H1 (cell line): Measurements from ENCODE around the gene SLIT2. TPM values are rescaled to one million over a fixed set of nuclear protein-coding genes. Genes with fewer than 3 reads are reported as not detected.

Experiments
- CTCF ChIA-PET: fragments of 300-600 bp; sonication (Branson Sonifier 250); formaldehyde crosslinking; loops from one replicate; lab custom pipeline; 2021; ENCODE audit not compliant: partially characterized antibody; lab: Charles Lee
- POLR2A ChIA-PET: fragments of 300-600 bp; sonication (Branson Sonifier 250); formaldehyde crosslinking; loops from one replicate; lab custom pipeline; 2021; ENCODE audit warnings: inconsistent platforms; ENCODE audit not compliant: partially characterized antibody; lab: Charles Lee
- DNase-seq, 2 experiments: peaks; one replicate each; pipeline versions ENCODE4 v3.0.0 to v3.0.0-alpha.2; 2010 to 2022; ENCODE audit warnings: low spot score in 2 of 2, low read depth in 1 of 2, mixed read lengths in 1 of 2
- FAIRE-seq: peaks from 2 replicates; lab custom pipeline; 2011; peaks lifted over from hg19 to GRCh38; lab: Jason Lieb, UNC
- H2AFZ ChIP-seq: 2 replicates; pipeline ENCODE4 v1.8.1; 2012; ENCODE audit warnings: low read length, inconsistent platforms
- H2AK5ac ChIP-seq: 2 replicates; pipeline ENCODE4 v1.6.1; 2013; ENCODE audit warnings: low read depth, low read length
- H2BK120ac ChIP-seq: replicated peaks from 2 replicates; pipeline ENCODE3; 2013; ENCODE audit warnings: low read depth, low read length, inconsistent platforms
- H2BK12ac ChIP-seq: 2 replicates; pipeline ENCODE4 v1.6.1; 2013; ENCODE audit warnings: low read depth, low read length
- H2BK15ac ChIP-seq: 2 replicates; pipeline ENCODE4 v1.6.1; 2013; ENCODE audit warnings: low read length
- H2BK20ac ChIP-seq: 2 replicates; pipeline ENCODE4 v1.6.1; 2013; ENCODE audit warnings: low read length
- H2BK5ac ChIP-seq: 2 replicates; pipeline ENCODE4 v1.6.1; 2013; ENCODE audit warnings: low read depth, low read length
- H3K14ac ChIP-seq: 2 replicates; pipeline ENCODE4 v1.6.1; 2013; ENCODE audit warnings: inconsistent platforms; ENCODE audit not compliant: insufficient read length
- H3K18ac ChIP-seq: 2 replicates; pipeline ENCODE4 v1.6.1; 2013; ENCODE audit warnings: low read length; ENCODE audit errors: extremely low read depth
- H3K23ac ChIP-seq: 2 replicates; pipeline ENCODE4 v1.6.1; 2013; ENCODE audit warnings: inconsistent platforms; ENCODE audit not compliant: insufficient read length
- H3K23me2 ChIP-seq: 2 replicates; pipeline ENCODE4 v1.6.1; 2013; ENCODE audit warnings: low read depth, low read length
- H3K27ac ChIP-seq: 2 replicates; pipeline ENCODE4 v1.6.1; 2011; ENCODE audit warnings: low read depth, low read length, inconsistent platforms
- H3K27me3 ChIP-seq, 4 experiments: replicated peaks in 1 of 4; 1 replicate in 1 of 4; 2 replicates in 3 of 4; pipeline versions ENCODE4 v1.6.1 to v1.8.1; 2011 to 2013; ENCODE audit warnings: low read length in 3 of 4, mild to moderate bottlenecking in 3 of 4, inconsistent platforms in 2 of 4, mixed read lengths in 2 of 4, moderate library complexity in 1 of 4; ENCODE audit not compliant: control insufficient read depth in 3 of 4, insufficient read depth in 3 of 4; ENCODE audit errors: extremely low read depth in 1 of 4
- H3K36me3 ChIP-seq, 4 experiments: 2 replicates each; pipeline versions ENCODE4 v1.6.1 to v1.8.1; 2011 to 2013; ENCODE audit warnings: mild to moderate bottlenecking in 4 of 4, low read length in 3 of 4, moderate library complexity in 2 of 4, control low read depth in 1 of 4, inconsistent platforms in 1 of 4; ENCODE audit not compliant: insufficient read depth in 4 of 4, control insufficient read depth in 2 of 4
- H3K4ac ChIP-seq: replicated peaks from 2 replicates; pipeline ENCODE3; 2013; ENCODE audit warnings: low read length, low read depth, mixed read lengths, inconsistent platforms; ENCODE audit not compliant: insufficient read length
- H3K4me1 ChIP-seq, 4 experiments: replicated peaks in 1 of 4; 1 replicate in 1 of 4; 2 replicates in 3 of 4; pipeline versions ENCODE4 v1.6.1 to v1.8.1; 2011 to 2013; ENCODE audit warnings: low read length in 3 of 4, inconsistent platforms in 2 of 4, mixed read lengths in 1 of 4; ENCODE audit not compliant: insufficient read depth in 4 of 4, control insufficient read depth in 3 of 4
- H3K4me2 ChIP-seq, 2 experiments: 2 replicates each; pipeline versions ENCODE4 v1.6.1 to v1.8.1; 2011 to 2013; ENCODE audit warnings: low read depth in 2 of 2, low read length in 2 of 2, control low read depth in 1 of 2, inconsistent platforms in 1 of 2, mild to moderate bottlenecking in 1 of 2; ENCODE audit not compliant: insufficient read depth in 1 of 2
- H3K4me3 ChIP-seq, 4 experiments: fragments of 200-600, 300-600 bp in 1 of 4; sonication (generic), shearing (Covaris generic), sonication (Bioruptor Twin) in 1 of 4; 2 replicates each; pipeline versions ENCODE4 v1.5.1 to v1.8.1; 2011 to 2016; ENCODE audit warnings: low read length in 4 of 4, low read depth in 3 of 4, control low read depth in 2 of 4, inconsistent platforms in 2 of 4, mild to moderate bottlenecking in 2 of 4, mixed read lengths in 1 of 4, moderate library complexity in 1 of 4; ENCODE audit not compliant: insufficient read depth in 2 of 4; ENCODE audit errors: extremely low read depth in 1 of 4
- H3K56ac ChIP-seq: replicated peaks from 2 replicates; pipeline ENCODE3; 2013; ENCODE audit warnings: low read depth, mild to moderate bottlenecking, mixed read lengths, low read length, inconsistent platforms; ENCODE audit not compliant: insufficient read length
- H3K79me1 ChIP-seq: 2 replicates; pipeline ENCODE4 v1.6.1; 2013; ENCODE audit warnings: low read depth, low read length, control low read depth
- H3K79me2 ChIP-seq, 2 experiments: 2 replicates each; pipeline versions ENCODE4 v1.6.1 to v1.8.1; 2012 to 2013; ENCODE audit warnings: low read length in 2 of 2, mild to moderate bottlenecking in 2 of 2, inconsistent platforms in 1 of 2; ENCODE audit not compliant: insufficient read depth in 2 of 2, control insufficient read depth in 1 of 2
- H3K9ac ChIP-seq, 4 experiments: replicated peaks in 1 of 4; 1 replicate in 1 of 4; 2 replicates in 3 of 4; pipeline versions ENCODE4 v1.6.1 to v1.8.1; 2011 to 2013; ENCODE audit warnings: low read depth in 3 of 4, low read length in 3 of 4, control low read depth in 2 of 4, mild to moderate bottlenecking in 2 of 4, moderate library complexity in 2 of 4, inconsistent platforms in 1 of 4; ENCODE audit errors: extremely low read depth in 1 of 4
- H3K9me3 ChIP-seq, 2 experiments: 2 replicates each; pipeline versions ENCODE4 v1.6.1 to v1.8.1; 2012 to 2013; ENCODE audit warnings: mild to moderate bottlenecking in 2 of 2, moderate library complexity in 2 of 2, control low read depth in 1 of 2, inconsistent platforms in 1 of 2, low read depth in 1 of 2, low read length in 1 of 2, mixed read lengths in 1 of 2; ENCODE audit not compliant: insufficient read depth in 2 of 2
- H4K20me1 ChIP-seq, 2 experiments: replicated peaks in 1 of 2; 2 replicates each; pipeline versions ENCODE3 to v1.8.1; 2011 to 2013; ENCODE audit warnings: inconsistent platforms in 2 of 2, low read length in 2 of 2, mild to moderate bottlenecking in 1 of 2; ENCODE audit not compliant: insufficient read depth in 2 of 2, control insufficient read depth in 1 of 2
- H4K5ac ChIP-seq: 2 replicates; pipeline ENCODE4 v1.6.1; 2013; ENCODE audit warnings: low read length, low read depth, mixed read lengths, inconsistent platforms; ENCODE audit not compliant: insufficient read length
- H4K8ac ChIP-seq: 2 replicates; pipeline ENCODE4 v1.8.0; 2013; ENCODE audit warnings: mild to moderate bottlenecking, moderate library complexity, low read length, inconsistent platforms; ENCODE audit not compliant: insufficient read depth; ENCODE audit errors: extremely low read depth
- H4K91ac ChIP-seq: replicated peaks from 2 replicates; pipeline ENCODE3; 2013; ENCODE audit warnings: low read length, mixed read lengths, inconsistent platforms; ENCODE audit not compliant: insufficient read length
- BCL11A ChIP-seq, 2 experiments: IDR thresholded peaks; one replicate each; pipeline ENCODE4 v1.6.1; 2011; ENCODE audit warnings: low read depth in 2 of 2, low read length in 2 of 2, mild to moderate bottlenecking in 2 of 2
- CHD2 ChIP-seq: IDR thresholded peaks from 2 replicates; pipeline ENCODE4 v1.6.1; 2012; ENCODE audit warnings: low read length, improper control_type of control experiment
- EP300 ChIP-seq, 2 experiments: IDR thresholded peaks; 1 replicate in 1 of 2; 2 replicates in 1 of 2; pipeline ENCODE4 v1.6.1; 2011 to 2012; ENCODE audit warnings: low read depth in 2 of 2, low read length in 2 of 2, mild to moderate bottlenecking in 2 of 2, borderline replicate concordance in 1 of 2, inconsistent platforms in 1 of 2, moderate library complexity in 1 of 2
- MAFK ChIP-seq: IDR thresholded peaks from 2 replicates; pipeline ENCODE4 v1.6.1; 2012; ENCODE audit warnings: low read depth, mild to moderate bottlenecking, improper control_type of control experiment, low read length
- PHF8 ChIP-seq: fragments of 200-600 bp; sonication (generic); conservative IDR thresholded peaks from 2 replicates; pipeline ENCODE4 v1.7.1; 2012; ENCODE audit warnings: low read depth, mild to moderate bottlenecking, inconsistent platforms, low read length, moderate library complexity
- POU5F1 ChIP-seq: IDR thresholded peaks from 2 replicates; pipeline ENCODE4 v1.6.1; 2011; ENCODE audit warnings: low read depth, mild to moderate bottlenecking, low read length, moderate library complexity
- RBBP5 ChIP-seq: IDR thresholded peaks from 2 replicates; pipeline ENCODE4 v1.7.1; 2012; ENCODE audit warnings: low read depth, mild to moderate bottlenecking, inconsistent platforms, low read length, moderate library complexity, borderline replicate concordance
- RXRA ChIP-seq: IDR thresholded peaks from 2 replicates; pipeline ENCODE4 v1.6.1; 2011; ENCODE audit warnings: low read depth, mild to moderate bottlenecking, low read length, moderate library complexity; ENCODE audit not compliant: insufficient read depth
- SP1 ChIP-seq: IDR thresholded peaks from 2 replicates; pipeline ENCODE4 v1.6.1; 2011; ENCODE audit warnings: low read depth, low read length
- SUZ12 ChIP-seq: fragments of 200-600 bp; sonication (generic); IDR thresholded peaks from 2 replicates; pipeline ENCODE4 v1.6.1; 2012; ENCODE audit warnings: mild to moderate bottlenecking, inconsistent platforms, low read length, moderate library complexity, mixed read lengths
- TAF1 ChIP-seq: IDR thresholded peaks from 2 replicates; pipeline ENCODE4 v1.6.1; 2011; ENCODE audit warnings: mild to moderate bottlenecking, low read depth, low read length
- YY1 ChIP-seq: IDR thresholded peaks from 2 replicates; pipeline ENCODE4 v1.6.1; 2011; ENCODE audit warnings: low read depth, mild to moderate bottlenecking, low read length
- WGBS, 2 experiments: shearing (Covaris generic) in 1 of 2; methylation state at CpG; one replicate each; pipeline versions ENCODE4 v1.1.6 to v1.1.7; 2013 to 2015; ENCODE audit warnings: low lambda C conversion rate in 2 of 2, mixed read lengths in 2 of 2, inconsistent platforms in 1 of 2, low coverage in 1 of 2, missing lambda C conversion rate in 1 of 2; ENCODE audit not compliant: insufficient replicate concordance in 2 of 2, insufficient coverage in 1 of 2, insufficient read length in 1 of 2; ENCODE audit errors: extremely low coverage in 1 of 2, missing lambda C conversion rate in 1 of 2; 5-methylcytosine and 5-hydroxymethylcytosine counted together
- polyA plus RNA-seq, 7 experiments: library from polyadenylated mRNA; depleted of rRNA in 3 of 7; stranded (reverse) in 5 of 7; unstranded in 2 of 7; fragments of >200 nt in 5 of 7; fragments of 200-250 nt in 2 of 7; gene quantifications; 1 replicate in 5 of 7; 2 replicates in 1 of 7; 4 replicates in 1 of 7; pipeline versions ENCODE4 v1.2.1 to v1.2.3, GENCODE V29; 2011 to 2013; ENCODE audit warnings: missing spikeins in 2 of 7, mixed read lengths in 2 of 7
- total RNA-seq: library from RNA; stranded (reverse); fragmentation: NEBNext Ultra II Directional; extraction: Animal tissue kit (Norgen Biotek cat#: 25700); gene quantifications from 2 replicates; pipeline ENCODE4 v1.2.1, GENCODE V29; 2021
- TF ChIP-seq, protein P1 (sequence below): IDR thresholded peaks from 2 replicates; pipeline ENCODE4 v1.6.1; 2011; ENCODE audit warnings: low read depth, mild to moderate bottlenecking, low read length; ENCODE audit not compliant: insufficient read depth

Gene SLIT2
- total and polyA plus RNA-seq, 2 of the 8 experiments (the other 6 are each of a cell fraction or from before 2014, with no cell fraction given) = 2.0 to 13.7 TPM

- no peak overlapping the region for H3K14ac ChIP-seq
- H3K4ac ChIP-seq = no peak overlapping the region
- DNase-seq (no peak), FAIRE-seq (no peak)
- H2BK5ac ChIP-seq = no peak overlapping the region
- H3K79me2 ChIP-seq = no peaks in the 10 kb centered on the region
- H3K79me1 ChIP-seq = no peaks in the 10 kb centered on the region
- no peak overlapping the region for H4K5ac ChIP-seq
- no peak overlapping the region for H2BK12ac ChIP-seq
- POLR2A ChIA-PET = interaction anchor here (1.0 kb wide), 1 partner anchor 35 kb away, joined by 3 read pairs; no protein-coding TSS in a partner anchor
- no peaks in the 10 kb centered on the region for H3K9me3 ChIP-seq
- no peak overlapping the region for H3K9ac ChIP-seq
- no peaks in the 10 kb centered on the region for H3K27me3 ChIP-seq
- H3K56ac ChIP-seq = no peak overlapping the region
- no peak overlapping the region for H3K27ac ChIP-seq
- no peak overlapping the region for H3K23ac ChIP-seq
- CTCF ChIA-PET = interaction anchor here (1.9 kb wide), 1 partner anchor 140 kb away, joined by 4 read pairs; no protein-coding TSS in a partner anchor
- no peaks in the 10 kb centered on the region for H3K36me3 ChIP-seq
- H2AFZ ChIP-seq = no peak overlapping the region
- no peak overlapping the region for H3K4me2 ChIP-seq
- peaks cover 2% of the 10 kb centered on the region; the same call in 1 of the 2 replicates for H3K23me2 ChIP-seq
- H4K91ac ChIP-seq = no peak overlapping the region
- WGBS, 2 experiments = 90% methylated on average over 8 of the region's 8 CpGs; no CpG with 5 or more reads in 1 of the 2 experiments
- no peak overlapping the region for H2BK15ac ChIP-seq
- H3K4me3 ChIP-seq = no peak overlapping the region
- no peak overlapping the region for H4K8ac ChIP-seq
- H2AK5ac ChIP-seq = no peak overlapping the region
- no peaks in the 10 kb centered on the region for H4K20me1 ChIP-seq
- H2BK120ac ChIP-seq = no peak overlapping the region
- peaks cover 0 to 5% (median 2%) of the 10 kb centered on the region in 4 experiments; a peak in 3 of 7 replicates for H3K4me1 ChIP-seq
- H2BK20ac ChIP-seq = no peak overlapping the region
- no peak overlapping the region for H3K18ac ChIP-seq
- no peak for TF ChIP-seq EP300 (IDR thresholded peaks at IDR 0.05; ENCODE audit: borderline replicate concordance in 1 of 2, low read depth in 2 of 2, low read length in 2 of 2)
- no peak for TF ChIP-seq POU5F1
- no peak for TF ChIP-seq PHF8
- no peak for TF ChIP-seq SUZ12
- TF ChIP-seq SP1 = no peak
- TF ChIP-seq TAF1 = no peak
- TF ChIP-seq YY1 = no peak
- no peak for TF ChIP-seq RXRA
- no peak for TF ChIP-seq CHD2
- no peak for TF ChIP-seq BCL11A (IDR thresholded peaks at IDR 0.05; ENCODE audit: low read depth in 2 of 2, low read length in 2 of 2)
- TF ChIP-seq, protein P1, sequence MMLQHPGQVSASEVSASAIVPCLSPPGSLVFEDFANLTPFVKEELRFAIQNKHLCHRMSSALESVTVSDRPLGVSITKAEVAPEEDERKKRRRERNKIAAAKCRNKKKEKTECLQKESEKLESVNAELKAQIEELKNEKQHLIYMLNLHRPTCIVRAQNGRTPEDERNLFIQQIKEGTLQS = no peak
- TF ChIP-seq RBBP5 = no peak
- TF ChIP-seq MAFK = no peak
Observed at GRCh38 chr4:20288047-20288650, 36.4 kb downstream of the SLIT2 start.
